K562 (cell line): ENCODE data around the gene PBX2. TPM values are rescaled to one million over a fixed set of nuclear protein-coding genes. Genes with fewer than 3 reads are reported as not detected.

ENCODE experiments used
- CSDE1 ChIP-seq, 2 experiments: fragments of 450-650 bp; IDR thresholded peaks; 2 replicates each; pipeline ENCODE4 v1.6.1; 2016; ENCODE audit warnings: mild to moderate bottlenecking in 1 of 2
- KLF10 ChIP-seq: fragments of 250-450 bp; sonication (Bioruptor Pico); IDR thresholded peaks from 2 replicates; pipeline ENCODE4 v1.6.1; 2021; ENCODE audit warnings: matching md5 sums
- MEF2D ChIP-seq: conservative IDR thresholded peaks from 2 replicates; pipeline ENCODE4 v1.6.1; 2016; ENCODE audit warnings: low read depth, missing genetic modification characterization, missing compliant biosample characterization
- MTA2 ChIP-seq: fragments of 450-650 bp; IDR thresholded peaks from 2 replicates; pipeline ENCODE4 v1.6.1; 2016; ENCODE audit warnings: low read depth
- POLR2AphosphoS2 ChIP-seq: IDR thresholded peaks from 2 replicates; pipeline ENCODE4 v1.6.1; 2012; ENCODE audit warnings: low read length, improper control_type of control experiment
- PTBP1 ChIP-seq: fragments of 200-400 bp; formaldehyde crosslinking; IDR thresholded peaks from 2 replicates; pipeline ENCODE4 v1.6.1; 2017; ENCODE audit warnings: low read depth, low read length
- ZKSCAN1 ChIP-seq: fragments of 150-350 bp; IDR thresholded peaks from 2 replicates; pipeline ENCODE4 v1.6.1; 2016; ENCODE audit warnings: low read depth, low read length
- ZNF347 ChIP-seq: fragments of 450-650 bp; formaldehyde crosslinking; IDR thresholded peaks from 2 replicates; pipeline ENCODE4 v1.4.0; 2020; ENCODE audit warnings: low read depth, mild to moderate bottlenecking, moderate library complexity
- ZNF589 ChIP-seq: fragments of 200-800 bp; sonication (Bioruptor generic); IDR thresholded peaks from 2 replicates; pipeline ENCODE4 v1.6.1; 2016; ENCODE audit warnings: low read depth, missing genetic modification characterization, missing compliant biosample characterization
- polyA plus RNA-seq, 8 experiments: library from polyadenylated mRNA; depleted of rRNA in 4 of 8; stranded (reverse) in 5 of 8; unstranded in 3 of 8; fragments of >200 nt; fragmentation: Nextera tagmentation in 2 of 8; fragmentation: Illumina TruSeq in 1 of 8; extraction: Ambion mirVana in 2 of 8; extraction: Trizol in 1 of 8; gene quantifications; 2 replicates each; pipeline versions ENCODE4 v1.2.1 to v1.2.3, GENCODE V29; 2011 to 2014; ENCODE audit warnings: inconsistent platforms in 1 of 8, missing spikeins in 1 of 8
- total RNA-seq, 7 experiments: library from RNA; depleted of rRNA in 6 of 7; stranded (reverse); fragments of >200 nt in 6 of 7; fragmentation: Illumina TruSeq in 2 of 7; extraction: Trizol in 2 of 7; gene quantifications; 2 replicates each; pipeline versions ENCODE4 v1.2.1 to v1.2.3, GENCODE V29; 2011 to 2021; ENCODE audit warnings: low replicate concordance in 1 of 7
- TF ChIP-seq, protein P1 (sequence below), 2 experiments: fragments of 450-650 bp in 1 of 2; sonication (generic) in 1 of 2; formaldehyde crosslinking in 1 of 2; IDR thresholded peaks; 2 replicates each; pipeline versions ENCODE4 v1.7.1 to v1.9.0; 2016 to 2022; ENCODE audit warnings: inconsistent platforms in 1 of 2, mild to moderate bottlenecking in 1 of 2, missing genetic modification reagents in 1 of 2
- TF ChIP-seq, protein P2 (sequence below): sonication (generic); formaldehyde crosslinking; IDR thresholded peaks from 2 replicates; pipeline ENCODE4 v1.8.0; 2022; ENCODE audit warnings: missing genetic modification reagents, mild to moderate bottlenecking, borderline replicate concordance
- TF ChIP-seq, protein P3 (sequence below): fragments of 450-650 bp; formaldehyde crosslinking; IDR thresholded peaks from 2 replicates; pipeline ENCODE4 v1.4.0; 2022; ENCODE audit warnings: mild to moderate bottlenecking, moderate library complexity
- TF ChIP-seq, protein P4 (sequence below): fragments of 450-650 bp; IDR thresholded peaks from 2 replicates; pipeline ENCODE4 v1.6.1; 2018; ENCODE audit not compliant: partially characterized antibody

PBX2 gene
- total and polyA plus RNA-seq, 9 of the 15 experiments (the other 6 are each of a cell fraction or from before 2014, with no cell fraction given), result 1.9 to 134 (median 62.5) TPM

DNA sequence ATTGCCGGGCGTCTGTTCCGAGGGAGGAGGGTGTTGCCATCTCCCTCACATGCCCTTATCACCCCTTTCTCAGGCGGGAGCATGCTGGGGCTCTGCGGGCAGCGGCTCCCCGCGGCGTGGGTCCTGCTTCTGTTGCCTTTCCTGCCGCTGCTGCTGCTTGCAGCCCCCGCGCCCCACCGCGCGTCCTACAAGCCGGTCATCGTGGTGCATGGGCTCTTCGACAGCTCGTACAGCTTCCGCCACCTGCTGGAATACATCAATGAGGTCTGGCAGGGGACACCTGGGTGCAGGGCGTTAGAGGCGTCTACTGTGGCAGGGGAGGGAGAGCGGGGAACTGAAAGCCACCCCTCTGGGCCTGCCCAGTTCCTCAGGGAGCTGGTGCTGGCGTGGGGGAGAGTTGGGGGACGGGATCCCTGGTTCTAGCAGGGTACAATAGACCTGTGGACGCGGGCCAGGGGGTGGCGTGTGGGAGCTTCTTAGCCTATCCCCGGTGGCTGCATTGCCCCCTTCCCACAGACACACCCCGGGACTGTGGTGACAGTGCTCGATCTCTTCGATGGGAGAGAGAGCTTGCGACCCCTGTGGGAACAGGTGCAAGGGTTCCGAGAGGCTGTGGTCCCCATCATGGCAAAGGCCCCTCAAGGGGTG lies 35.4 kb downstream of the PBX2 start (continued):
- TF ChIP-seq, protein P1, sequence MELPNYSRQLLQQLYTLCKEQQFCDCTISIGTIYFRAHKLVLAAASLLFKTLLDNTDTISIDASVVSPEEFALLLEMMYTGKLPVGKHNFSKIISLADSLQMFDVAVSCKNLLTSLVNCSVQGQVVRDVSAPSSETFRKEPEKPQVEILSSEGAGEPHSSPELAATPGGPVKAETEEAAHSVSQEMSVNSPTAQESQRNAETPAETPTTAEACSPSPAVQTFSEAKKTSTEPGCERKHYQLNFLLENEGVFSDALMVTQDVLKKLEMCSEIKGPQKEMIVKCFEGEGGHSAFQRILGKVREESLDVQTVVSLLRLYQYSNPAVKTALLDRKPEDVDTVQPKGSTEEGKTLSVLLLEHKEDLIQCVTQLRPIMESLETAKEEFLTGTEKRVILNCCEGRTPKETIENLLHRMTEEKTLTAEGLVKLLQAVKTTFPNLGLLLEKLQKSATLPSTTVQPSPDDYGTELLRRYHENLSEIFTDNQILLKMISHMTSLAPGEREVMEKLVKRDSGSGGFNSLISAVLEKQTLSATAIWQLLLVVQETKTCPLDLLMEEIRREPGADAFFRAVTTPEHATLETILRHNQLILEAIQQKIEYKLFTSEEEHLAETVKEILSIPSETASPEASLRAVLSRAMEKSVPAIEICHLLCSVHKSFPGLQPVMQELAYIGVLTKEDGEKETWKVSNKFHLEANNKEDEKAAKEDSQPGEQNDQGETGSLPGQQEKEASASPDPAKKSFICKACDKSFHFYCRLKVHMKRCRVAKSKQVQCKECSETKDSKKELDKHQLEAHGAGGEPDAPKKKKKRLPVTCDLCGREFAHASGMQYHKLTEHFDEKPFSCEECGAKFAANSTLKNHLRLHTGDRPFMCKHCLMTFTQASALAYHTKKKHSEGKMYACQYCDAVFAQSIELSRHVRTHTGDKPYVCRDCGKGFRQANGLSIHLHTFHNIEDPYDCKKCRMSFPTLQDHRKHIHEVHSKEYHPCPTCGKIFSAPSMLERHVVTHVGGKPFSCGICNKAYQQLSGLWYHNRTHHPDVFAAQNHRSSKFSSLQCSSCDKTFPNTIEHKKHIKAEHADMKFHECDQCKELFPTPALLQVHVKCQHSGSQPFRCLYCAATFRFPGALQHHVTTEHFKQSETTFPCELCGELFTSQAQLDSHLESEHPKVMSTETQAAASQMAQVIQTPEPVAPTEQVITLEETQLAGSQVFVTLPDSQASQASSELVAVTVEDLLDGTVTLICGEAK (IDR thresholded peaks at IDR 0.05), result no peak
- TF ChIP-seq, protein P1 (CRISPR knock-in tag; IDR thresholded peaks at IDR 0.05), result no peak
- TF ChIP-seq, protein P2, sequence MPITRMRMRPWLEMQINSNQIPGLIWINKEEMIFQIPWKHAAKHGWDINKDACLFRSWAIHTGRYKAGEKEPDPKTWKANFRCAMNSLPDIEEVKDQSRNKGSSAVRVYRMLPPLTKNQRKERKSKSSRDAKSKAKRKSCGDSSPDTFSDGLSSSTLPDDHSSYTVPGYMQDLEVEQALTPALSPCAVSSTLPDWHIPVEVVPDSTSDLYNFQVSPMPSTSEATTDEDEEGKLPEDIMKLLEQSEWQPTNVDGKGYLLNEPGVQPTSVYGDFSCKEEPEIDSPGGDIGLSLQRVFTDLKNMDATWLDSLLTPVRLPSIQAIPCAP (CRISPR knock-in tag), result no peak
- no peak for TF ChIP-seq ZNF347 (CRISPR knock-in tag)
- TF ChIP-seq, protein P3, sequence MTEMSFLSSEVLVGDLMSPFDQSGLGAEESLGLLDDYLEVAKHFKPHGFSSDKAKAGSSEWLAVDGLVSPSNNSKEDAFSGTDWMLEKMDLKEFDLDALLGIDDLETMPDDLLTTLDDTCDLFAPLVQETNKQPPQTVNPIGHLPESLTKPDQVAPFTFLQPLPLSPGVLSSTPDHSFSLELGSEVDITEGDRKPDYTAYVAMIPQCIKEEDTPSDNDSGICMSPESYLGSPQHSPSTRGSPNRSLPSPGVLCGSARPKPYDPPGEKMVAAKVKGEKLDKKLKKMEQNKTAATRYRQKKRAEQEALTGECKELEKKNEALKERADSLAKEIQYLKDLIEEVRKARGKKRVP, result no peak
- TF ChIP-seq ZKSCAN1, result 0 out of 2 replicates have a peak, but pooled peaks have one; percentile 35
- no peak for TF ChIP-seq KLF10 (CRISPR knock-in tag)
- no peak for TF ChIP-seq PTBP1
- no peak for TF ChIP-seq MEF2D (tag)
- TF ChIP-seq MTA2, result 0 out of 2 replicates have a peak, but pooled peaks have one; percentile 23
- no peak for TF ChIP-seq POLR2AphosphoS2
- TF ChIP-seq, protein P4, sequence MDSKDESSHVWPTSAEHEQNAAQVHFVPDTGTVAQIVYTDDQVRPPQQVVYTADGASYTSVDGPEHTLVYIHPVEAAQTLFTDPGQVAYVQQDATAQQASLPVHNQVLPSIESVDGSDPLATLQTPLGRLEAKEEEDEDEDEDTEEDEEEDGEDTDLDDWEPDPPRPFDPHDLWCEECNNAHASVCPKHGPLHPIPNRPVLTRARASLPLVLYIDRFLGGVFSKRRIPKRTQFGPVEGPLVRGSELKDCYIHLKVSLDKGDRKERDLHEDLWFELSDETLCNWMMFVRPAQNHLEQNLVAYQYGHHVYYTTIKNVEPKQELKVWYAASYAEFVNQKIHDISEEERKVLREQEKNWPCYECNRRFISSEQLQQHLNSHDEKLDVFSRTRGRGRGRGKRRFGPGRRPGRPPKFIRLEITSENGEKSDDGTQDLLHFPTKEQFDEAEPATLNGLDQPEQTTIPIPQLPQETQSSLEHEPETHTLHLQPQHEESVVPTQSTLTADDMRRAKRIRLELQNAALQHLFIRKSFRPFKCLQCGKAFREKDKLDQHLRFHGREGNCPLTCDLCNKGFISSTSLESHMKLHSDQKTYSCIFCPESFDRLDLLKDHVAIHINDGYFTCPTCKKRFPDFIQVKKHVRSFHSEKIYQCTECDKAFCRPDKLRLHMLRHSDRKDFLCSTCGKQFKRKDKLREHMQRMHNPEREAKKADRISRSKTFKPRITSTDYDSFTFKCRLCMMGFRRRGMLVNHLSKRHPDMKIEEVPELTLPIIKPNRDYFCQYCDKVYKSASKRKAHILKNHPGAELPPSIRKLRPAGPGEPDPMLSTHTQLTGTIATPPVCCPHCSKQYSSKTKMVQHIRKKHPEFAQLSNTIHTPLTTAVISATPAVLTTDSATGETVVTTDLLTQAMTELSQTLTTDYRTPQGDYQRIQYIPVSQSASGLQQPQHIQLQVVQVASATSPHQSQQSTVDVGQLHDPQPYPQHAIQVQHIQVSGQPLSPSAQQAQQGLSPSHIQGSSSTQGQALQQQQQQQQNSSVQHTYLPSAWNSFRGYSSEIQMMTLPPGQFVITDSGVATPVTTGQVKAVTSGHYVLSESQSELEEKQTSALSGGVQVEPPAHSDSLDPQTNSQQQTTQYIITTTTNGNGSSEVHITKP, result peak; percentile 68
- TF ChIP-seq ZNF589, result no peak
- no peak for TF ChIP-seq CSDE1 (IDR thresholded peaks at IDR 0.05)
